Pons (tissue), 1 donor: ENCODE data around the gene CDKN1C.

ENCODE experiments used
- DNase-seq: peaks from one replicate; pipeline ENCODE4 v3.0.0-alpha.2; 2016; ENCODE audit warnings: low spot score

Gene CDKN1C

GRCh38 chr11:2869134-2869526, 16.4 kb downstream of the CDKN1C start:
- peak; percentile 92 for DNase-seq

DNA sequence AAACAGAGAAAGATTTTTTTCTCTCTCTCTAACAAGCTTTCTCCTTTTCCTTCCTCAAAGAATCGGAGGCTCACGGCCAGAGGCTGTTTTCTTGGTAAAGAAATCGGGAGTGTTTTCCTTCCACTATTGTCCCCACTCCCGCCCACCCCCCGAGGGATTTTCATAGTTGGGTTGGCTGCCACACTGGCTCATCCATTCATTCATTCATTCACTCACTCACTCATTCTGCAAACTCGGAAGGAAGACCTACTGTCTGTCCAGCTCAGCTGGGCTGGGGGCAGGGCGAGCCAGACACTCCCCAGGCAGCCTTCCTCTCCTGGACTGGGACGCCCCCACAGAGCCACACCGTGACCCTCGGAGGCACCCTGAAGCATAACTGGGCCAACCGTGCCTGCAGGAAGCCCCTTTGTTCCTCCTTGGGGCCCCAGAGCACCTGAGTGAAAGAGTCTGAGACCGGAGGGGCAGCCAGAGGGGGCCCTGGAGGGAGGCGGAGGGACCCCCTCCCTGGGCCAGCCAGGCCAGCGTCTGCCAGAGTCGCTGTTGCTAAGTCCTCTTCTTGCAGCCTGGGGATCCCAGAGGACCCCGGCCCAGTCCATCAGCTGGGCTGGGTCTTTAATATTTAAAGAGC, 17.0 kb downstream of the CDKN1C start:
- peak; percentile 66 for DNase-seq

DNA sequence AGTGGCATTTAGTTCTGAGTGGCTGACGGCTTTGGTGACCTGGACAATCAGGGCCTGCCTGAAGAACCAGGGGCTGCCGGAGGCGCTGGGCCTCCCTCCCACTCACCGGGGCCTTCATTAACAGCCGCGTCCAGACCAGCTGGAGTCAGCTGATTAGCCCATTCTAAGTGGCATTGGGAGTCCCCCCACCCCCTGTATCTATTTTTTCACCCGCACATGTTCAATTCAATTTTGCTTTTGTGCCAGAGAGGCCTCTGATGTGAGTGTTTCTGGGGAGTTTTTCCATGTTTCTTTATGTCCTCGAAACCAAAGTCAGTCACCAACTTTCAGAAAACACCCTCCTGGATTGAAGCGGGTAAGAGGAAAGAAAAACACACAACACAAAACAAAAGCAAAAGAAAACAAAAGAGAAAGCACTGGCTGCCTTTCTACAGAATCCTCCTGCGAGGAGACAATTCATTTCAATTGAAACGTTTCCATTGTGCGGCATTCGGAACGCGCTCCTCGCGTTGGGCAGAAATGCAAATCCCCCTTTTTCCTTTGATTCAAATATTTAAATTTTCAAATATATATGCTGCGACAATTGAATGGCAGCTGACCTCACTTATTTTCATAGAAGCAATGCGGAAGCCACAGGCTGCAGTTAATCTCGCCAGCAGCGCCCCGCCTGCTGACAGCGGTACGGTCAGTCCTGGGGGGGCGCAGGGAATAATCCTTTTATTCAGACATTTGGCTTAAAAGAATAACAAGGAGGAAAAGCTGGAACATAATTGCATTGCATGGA, 17.7 kb downstream of the CDKN1C start:
- peak; percentile 69 for DNase-seq

GRCh38 chr11:2867142-2867541, 18.4 kb downstream of the CDKN1C start:
- DNase-seq = no peak

DNA sequence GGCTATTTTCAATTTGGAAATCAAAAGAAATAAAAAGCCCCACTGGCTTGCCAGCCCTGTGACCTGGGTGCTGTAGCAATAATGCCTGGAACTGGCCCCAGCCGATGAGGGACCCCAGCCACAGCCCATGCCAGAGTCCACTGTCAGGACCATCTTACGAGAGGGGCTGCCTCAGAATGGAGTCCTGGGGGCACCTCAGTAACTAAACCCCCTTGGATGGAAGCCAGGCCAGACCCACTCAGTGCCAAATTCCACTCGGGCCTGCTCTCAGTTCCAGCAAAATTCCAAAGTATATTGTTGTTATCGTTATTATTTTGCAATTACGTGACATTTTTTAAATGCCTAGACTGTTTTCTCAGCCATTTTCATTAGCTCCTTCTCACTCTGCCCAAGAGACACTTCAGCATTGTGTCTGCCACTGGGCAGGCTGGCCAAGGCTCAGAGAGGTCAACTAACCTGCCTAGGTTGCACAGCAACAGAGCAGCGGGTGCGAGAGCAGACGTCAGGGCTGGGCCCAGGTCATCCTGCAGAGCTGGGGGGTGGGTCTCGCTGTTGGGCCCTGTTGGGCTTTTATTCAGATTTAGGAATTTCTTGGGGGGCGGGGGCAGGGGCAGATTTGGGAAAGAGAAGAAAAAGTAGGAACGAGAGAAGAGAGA, 19.5 kb downstream of the CDKN1C start:
- DNase-seq = no peak

GRCh38 chr11:2864901-2865300, 20.7 kb downstream of the CDKN1C start:
- DNase-seq = no peak

DNA sequence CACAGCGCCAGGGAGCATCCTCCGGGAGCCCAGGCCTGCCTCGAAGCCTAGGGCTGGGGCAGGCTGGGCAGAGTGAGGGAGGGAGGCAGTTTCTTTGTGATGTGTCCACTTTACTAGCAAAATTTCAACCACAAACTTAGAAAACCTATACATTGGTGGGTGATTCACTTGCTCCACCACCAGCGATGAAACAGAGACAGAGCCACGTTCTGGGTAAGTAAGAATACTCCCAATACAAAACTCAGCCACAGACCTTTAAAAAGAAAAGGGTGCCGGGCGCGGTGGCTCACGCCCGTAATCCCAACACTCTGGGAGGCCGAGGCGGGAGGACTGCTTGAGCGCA, 22.3 kb downstream of the CDKN1C start:
- DNase-seq = no peak

- DNase-seq = no peak
Measured at GRCh38 chr11:2862395-2863275, 22.9 kb downstream of the CDKN1C start.

GRCh38 chr11:2860636-2861035, 24.9 kb downstream of the CDKN1C start:
- no peak for DNase-seq

GRCh38 chr11:2859699-2860037, 25.9 kb downstream of the CDKN1C start:
- DNase-seq = no peak

- DNase-seq = no peak
Measured at GRCh38 chr11:2858995-2859698, 26.4 kb downstream of the CDKN1C start.

- DNase-seq = no peak
Measured at GRCh38 chr11:2857918-2858317, 27.7 kb downstream of the CDKN1C start.

DNA sequence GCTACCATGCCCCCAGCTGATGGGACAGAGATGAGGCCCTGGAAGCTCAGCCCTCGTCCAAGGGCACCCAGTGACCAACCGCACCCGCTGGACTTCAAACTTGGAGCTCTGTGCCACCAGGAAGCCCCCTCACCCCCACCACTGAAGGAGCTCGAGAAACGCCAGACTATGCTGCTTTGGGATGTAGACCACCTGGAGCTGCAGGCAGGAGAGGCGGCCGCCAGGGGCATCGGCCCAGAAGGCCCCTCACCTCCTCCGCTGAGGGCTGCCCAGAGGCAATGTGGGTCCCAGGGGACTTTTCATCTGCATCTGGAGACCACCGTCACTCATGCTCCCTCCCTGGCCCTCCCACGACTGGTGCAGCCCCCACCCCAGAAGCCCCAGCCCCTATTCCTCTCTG, 28.3 kb downstream of the CDKN1C start:
- DNase-seq = no peak

DNA sequence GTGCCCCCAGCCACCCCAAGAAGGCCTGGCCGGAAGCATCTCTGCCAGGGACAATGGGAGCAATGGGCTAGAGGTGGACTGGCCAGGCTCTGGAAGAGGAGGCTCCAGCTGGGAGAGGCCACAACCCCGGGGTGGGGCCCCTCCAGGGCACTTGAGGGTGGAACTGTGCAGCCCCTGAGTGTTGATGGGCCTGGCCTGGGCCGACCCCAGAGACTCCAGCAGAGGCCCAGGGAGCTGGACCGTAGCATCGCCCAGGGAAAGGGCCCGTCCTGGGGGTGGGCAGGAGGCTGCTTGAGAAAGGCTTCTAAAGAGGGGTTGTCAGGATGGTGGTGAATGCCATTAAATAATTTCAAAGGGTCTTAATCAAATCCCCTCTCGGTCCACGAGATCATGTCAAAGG, 30.4 kb downstream of the CDKN1C start:
- DNase-seq = no peak

GRCh38 chr11:2853997-2854560, 31.5 kb downstream of the CDKN1C start:
- DNase-seq = no peak

DNA sequence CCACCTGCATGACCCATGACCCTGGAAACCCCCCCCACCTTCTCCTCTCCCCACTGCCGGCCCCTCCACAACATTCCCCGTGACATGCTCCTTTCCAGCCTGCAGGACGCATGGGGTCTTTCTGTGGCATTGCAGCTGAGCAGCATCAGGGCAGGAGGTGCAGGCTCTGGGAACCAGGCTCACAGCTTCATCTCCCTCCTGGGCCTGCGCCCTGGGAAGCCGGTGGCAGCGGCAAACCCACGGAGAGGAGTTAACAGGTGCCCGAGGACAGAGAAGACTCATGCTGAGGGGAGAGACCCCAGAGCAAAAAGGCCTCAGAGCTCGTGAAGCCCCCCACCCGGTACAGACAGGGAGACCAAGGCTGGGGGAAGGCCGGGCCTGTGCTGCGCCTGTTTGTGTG, 32.2 kb downstream of the CDKN1C start:
- no peak for DNase-seq

- DNase-seq = no peak
Measured at GRCh38 chr11:2849994-2850770, 35.4 kb downstream of the CDKN1C start.

- no peak for DNase-seq
Measured at GRCh38 chr11:2848497-2848896, 37.1 kb downstream of the CDKN1C start.

DNA sequence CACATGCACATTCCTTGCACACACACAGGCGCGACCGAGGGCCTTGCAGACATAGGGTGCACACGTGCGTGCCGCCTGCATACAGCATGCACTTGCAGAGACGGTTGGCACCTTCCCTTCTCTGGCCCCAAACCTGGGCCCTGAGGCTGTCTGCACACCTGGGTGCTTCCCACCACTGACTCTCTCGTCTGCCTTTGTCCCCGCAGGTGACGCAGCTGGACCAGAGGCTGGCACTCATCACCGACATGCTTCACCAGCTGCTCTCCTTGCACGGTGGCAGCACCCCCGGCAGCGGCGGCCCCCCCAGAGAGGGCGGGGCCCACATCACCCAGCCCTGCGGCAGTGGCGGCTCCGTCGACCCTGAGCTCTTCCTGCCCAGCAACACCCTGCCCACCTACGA, 38.0 kb downstream of the CDKN1C start:
- DNase-seq = no peak

- no peak for DNase-seq
Measured at GRCh38 chr11:2846470-2846869, 39.1 kb downstream of the CDKN1C start.

GRCh38 chr11:2846056-2846455, 39.5 kb downstream of the CDKN1C start:
- DNase-seq = no peak
